Gastrocnemius medialis (tissue), 4 donors: ENCODE data around the gene ERCC6L2.

Experiments
- CTCF ChIP-seq, 5 experiments: fragments of 450-650 bp in 3 of 5; fragments of 200-600 bp in 2 of 5; sonication (generic) in 2 of 5; IDR thresholded peaks in 4 of 5; conservative IDR thresholded peaks in 1 of 5; 1 replicate in 4 of 5; 2 replicates in 1 of 5; pipeline ENCODE4 v1.5.1; 2016 to 2019; ENCODE audit warnings: antibody characterized with exemption in 5 of 5, mild to moderate bottlenecking in 3 of 5, moderate library complexity in 3 of 5
- POLR2A ChIP-seq, 2 donors: fragments of 450-650 bp; IDR thresholded peaks; one replicate each; pipeline ENCODE4 v1.6.1; 2017; ENCODE audit warnings: antibody characterized with exemption in 2 of 2, mild to moderate bottlenecking in 2 of 2, moderate library complexity in 2 of 2

GRCh38 chr9:96015876-96016686, 140.6 kb downstream of the ERCC6L2 start:
- TF ChIP-seq CTCF (IDR thresholded peaks at IDR 0.05 in 4 of 5, conservative IDR thresholded peaks at IDR 0.05 in 1 of 5) (no peak), POLR2A (IDR thresholded peaks at IDR 0.05) (no peak)
